ENCODE measurements around the gene PARL.

DNA sequence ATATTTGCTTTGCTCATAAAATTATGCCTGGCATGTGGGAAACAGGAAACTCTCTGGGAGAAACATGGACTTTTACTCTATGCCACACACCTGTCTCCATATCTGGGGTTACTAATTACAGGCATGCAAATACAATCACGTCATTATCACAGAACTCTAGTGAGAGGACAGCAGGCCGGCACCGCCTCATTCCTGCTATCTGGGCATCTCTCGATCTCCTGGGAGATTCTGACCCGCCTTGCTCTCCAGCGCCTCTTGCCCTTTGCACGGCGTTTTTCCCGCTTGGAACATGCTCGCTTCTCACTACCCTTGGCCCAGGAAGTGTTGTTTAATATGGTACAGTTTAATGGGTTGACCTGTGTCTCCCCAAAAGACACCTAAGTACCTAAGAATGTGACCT, 45.4 kb upstream of the PARL start:
- TF ChIP-seq CTCF (IDR thresholded peaks at IDR 0.05) = no peak
- TF ChIP-seq ZFX (IDR thresholded peaks at IDR 0.05; ENCODE audit: borderline replicate concordance) = no peak
